Measurements from ENCODE around the gene OR8H2.

DNA sequence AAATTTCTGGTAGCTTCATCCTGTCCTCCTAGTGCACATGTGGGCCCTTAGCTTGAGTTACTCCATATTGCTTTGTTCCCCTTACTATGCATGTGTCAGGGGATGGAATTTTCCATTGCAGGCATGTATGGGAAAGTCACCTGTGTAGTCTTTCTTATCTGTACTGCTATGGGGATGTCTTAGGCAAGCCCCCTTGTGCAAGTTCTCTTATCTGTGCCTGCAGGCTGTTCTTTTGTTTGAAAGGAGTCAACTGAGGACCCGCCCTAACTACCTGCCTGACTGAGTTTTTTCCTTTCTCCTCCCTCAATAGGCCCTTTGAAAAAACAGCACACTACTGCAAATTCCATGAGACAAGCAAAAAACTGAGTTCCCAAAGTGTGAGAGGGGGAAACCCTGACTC is 47.9 kb downstream of the OR8H2 start:
- no peak for TF ChIP-seq POLR2AphosphoS5 (IDR thresholded peaks at IDR 0.05)
- TF ChIP-seq, protein P1, sequence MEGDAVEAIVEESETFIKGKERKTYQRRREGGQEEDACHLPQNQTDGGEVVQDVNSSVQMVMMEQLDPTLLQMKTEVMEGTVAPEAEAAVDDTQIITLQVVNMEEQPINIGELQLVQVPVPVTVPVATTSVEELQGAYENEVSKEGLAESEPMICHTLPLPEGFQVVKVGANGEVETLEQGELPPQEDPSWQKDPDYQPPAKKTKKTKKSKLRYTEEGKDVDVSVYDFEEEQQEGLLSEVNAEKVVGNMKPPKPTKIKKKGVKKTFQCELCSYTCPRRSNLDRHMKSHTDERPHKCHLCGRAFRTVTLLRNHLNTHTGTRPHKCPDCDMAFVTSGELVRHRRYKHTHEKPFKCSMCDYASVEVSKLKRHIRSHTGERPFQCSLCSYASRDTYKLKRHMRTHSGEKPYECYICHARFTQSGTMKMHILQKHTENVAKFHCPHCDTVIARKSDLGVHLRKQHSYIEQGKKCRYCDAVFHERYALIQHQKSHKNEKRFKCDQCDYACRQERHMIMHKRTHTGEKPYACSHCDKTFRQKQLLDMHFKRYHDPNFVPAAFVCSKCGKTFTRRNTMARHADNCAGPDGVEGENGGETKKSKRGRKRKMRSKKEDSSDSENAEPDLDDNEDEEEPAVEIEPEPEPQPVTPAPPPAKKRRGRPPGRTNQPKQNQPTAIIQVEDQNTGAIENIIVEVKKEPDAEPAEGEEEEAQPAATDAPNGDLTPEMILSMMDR (IDR thresholded peaks at IDR 0.05 in 8 of 11, conservative IDR thresholded peaks at IDR 0.05 in 3 of 11): no peak
- no peak for TF ChIP-seq POLR2A (IDR thresholded peaks at IDR 0.05)

Data from spleen (tissue), 7 donors.